HG03064 (cell line): ENCODE results near the gene PRR14L.

ENCODE experiments used
- ATAC-seq: cut with Tn5 transposase; IDR thresholded peaks from one replicate; pipeline ENCODE4 v1.9.1; 2021; ENCODE audit warnings: low read depth; ENCODE audit not compliant: unreplicated experiment

Gene PRR14L

DNA sequence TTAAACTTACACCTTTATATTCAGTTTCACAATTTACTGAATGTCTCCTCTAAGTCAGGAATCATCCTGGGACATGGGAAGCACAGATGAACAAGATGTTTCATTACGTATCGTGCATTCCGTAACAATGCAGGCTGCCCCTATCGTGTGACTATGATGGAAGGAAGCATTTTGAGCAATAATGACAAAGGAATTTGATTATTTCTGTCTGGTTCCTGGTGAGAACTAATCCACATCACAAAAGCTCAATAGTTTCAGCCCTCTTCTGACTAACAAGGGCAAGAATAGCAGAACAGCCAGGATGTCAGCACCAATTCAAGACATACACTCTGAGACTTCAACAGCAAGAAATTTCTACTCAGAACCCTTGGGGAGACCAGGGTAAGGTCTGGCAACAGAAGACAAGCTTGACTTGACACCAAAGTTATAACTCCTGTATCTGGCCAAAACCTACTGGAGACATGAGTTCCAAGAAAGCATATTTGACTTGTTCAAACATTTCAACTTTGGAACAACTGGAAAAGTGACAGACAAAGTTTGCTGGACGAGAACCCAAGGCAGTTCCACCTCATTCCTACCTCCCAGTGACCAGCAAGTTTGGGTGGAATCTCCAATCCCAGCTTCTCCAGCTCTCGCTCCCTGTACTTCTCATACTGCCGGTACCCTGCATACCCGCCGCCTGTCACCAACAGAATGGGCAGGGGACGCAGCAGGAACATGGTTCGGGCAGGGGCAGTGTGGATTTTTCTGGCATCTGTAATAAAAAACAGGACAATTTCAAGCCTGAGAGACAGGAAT lies 102.2 kb downstream of the PRR14L start:
- ATAC-seq = no peak

DNA sequence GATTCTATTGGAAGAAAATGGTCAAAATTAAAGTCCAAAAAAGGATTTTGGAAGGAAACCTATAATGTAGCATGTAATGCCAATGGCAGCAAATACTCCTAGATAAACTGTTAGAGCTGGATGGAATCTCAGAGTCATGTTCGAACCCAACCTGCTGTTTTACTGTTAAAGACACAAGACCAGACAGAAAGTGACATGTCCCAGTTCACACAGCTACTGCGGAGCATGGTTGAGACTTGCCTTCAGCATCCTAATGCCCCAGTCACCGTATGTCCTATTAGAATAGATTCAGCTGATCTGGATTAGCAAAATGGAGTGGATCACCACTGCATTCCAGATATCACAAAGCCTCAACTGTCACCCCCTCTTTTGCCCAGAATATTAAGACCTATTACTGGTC lies 102.9 kb downstream of the PRR14L start:
- no peak for ATAC-seq

DNA sequence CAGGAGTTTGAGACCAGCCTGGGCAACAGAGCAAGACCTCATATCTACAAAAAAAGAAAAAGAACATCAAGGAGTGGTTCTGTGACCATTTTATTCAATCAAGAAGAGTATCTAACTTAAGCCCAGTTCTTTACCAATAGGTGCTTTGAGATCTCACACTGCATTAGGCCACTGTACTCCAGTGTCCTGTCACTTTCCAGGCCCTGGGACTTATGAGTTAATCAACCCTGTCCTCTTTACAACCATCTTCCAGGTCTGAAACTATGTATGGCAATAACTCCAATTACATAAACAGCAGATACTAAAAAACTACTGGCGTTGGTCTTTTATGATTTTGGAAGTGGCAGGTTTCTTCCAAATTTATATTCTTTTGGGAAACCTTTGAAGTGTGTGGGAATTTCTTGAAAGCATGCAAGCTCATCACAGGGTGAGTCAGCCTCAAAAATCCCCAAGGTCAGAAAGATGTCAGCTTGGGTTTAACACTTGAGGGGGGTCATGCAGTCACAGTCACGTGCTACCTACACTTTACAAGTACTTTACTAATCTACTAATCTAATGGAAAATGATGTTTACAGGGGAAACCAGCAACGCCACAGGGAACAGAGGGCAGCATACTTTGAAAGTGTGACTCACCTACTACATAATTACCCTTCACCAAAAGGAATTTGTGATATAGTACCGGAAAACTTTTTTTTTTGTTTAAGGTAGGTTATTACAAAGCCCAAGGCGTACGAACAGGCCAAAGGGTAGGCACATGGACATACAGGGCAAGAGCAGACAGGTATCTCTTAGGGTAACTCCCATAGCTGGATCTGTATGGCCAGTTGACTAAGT lies 103.5 kb downstream of the PRR14L start:
- no peak for ATAC-seq

DNA sequence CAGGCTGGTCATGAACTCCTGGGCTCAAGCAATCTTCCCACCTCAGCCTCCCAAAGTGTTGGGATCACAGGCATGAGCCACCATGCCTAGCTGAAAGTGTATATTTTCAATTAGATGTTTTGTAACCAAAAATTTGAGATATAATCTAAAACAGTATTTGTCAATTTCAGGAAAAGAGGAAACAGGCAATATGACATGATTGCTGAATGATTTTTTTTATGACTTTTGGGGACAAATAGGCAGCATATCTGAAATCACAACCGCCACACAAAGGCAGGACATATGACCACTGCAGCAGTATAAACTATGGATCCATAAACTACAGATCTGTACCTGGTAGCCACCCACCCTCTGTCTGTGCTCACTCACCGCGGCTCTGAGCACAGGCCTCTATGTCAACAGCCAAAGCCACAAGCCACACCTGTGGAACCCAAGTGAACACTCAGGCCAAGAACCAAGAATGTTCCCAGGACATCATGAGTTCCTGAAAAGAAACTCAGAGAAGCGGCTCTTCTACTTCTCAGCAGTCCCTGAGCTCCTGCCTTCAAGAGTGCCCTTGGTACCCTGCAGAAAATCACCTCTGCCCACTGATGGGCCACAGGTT lies 110.4 kb downstream of the PRR14L start:
- no peak for ATAC-seq

DNA sequence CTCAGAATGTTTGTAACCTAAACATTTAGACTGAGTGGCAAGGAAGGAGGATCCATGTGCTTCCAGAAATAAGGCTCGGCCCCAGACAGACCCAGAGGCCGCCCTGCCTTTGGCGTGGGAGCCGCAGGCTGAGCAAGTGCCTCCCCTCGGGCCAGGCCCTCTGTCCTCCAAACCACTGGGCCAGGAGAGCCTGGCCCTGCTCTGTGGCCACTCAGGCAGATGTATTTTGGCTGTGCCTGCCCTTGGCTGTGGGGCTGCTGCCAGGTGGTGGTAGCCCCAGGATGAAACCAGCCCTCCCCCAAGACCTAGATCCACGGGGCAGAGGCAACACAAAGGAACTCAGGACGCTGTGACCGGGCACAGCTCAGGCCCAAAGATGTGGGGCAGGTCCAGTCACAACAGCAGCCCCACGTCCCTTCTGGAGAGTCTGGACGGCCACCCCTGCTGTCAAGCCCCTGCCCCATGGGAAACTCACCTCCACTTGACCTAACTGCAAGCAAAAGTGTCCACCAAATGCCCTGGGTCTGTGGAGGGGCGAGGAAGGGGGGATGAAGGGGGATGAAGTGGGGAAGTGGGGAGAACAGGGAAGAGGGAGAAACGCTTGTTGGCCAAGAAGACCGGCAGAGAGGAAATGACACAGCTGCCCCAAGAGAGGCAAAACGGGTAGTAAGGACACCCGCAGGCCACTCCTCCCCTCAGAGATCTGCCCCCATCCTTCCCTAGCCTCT lies 111.9 kb downstream of the PRR14L start:
- ATAC-seq = no peak

DNA sequence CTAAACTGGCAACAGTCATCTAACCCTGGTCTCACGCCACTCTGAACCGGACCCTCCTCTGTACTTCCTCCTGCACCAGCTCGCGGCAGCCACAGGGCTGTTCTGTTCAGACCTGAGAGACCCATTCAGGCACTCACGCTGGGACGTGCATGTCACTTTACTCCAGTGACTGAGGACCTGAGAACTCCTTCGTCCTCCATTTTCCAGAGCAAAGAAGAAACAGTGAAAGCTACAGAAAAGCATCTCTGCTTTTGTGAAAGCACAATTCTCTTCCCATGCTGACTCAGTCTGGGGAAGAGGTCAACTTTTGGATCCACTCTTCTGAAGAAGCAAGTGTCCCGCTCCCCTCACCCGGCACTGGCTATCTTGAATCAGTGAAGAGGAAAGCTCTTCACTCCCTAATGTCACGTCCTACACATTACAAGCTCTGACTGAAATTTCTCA lies 112.5 kb downstream of the PRR14L start:
- no peak for ATAC-seq

DNA sequence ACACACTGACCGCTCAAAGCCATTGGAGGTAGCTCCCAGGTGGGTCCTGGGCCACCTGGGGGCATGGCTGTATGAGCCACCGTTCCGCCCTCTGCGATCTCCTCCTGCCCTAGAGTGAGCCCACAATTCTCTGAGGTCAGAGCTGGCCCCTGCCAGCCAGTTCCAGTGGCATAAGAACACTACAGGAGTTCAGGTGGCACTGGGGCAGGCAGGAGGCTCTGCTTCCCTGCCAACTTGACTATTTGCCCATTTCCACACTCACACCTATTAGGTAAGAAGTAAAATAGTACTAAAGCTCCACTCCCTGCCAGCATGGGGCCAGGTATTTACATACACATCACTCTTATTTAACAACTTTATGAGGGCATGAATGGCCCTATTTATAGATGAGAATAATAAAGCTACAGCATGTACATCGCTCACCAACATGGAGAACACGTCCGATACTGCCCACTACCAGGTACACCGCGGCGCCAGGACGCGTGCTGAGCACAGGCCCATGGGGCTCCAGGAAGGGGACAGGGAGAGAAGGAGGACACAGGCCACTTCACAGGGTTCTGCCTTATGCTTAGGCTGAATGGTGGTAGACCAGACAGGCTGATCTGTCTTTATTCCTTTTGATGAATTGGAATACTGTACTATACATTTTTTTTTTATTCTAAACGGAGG lies 114.2 kb downstream of the PRR14L start:
- ATAC-seq = no peak

DNA sequence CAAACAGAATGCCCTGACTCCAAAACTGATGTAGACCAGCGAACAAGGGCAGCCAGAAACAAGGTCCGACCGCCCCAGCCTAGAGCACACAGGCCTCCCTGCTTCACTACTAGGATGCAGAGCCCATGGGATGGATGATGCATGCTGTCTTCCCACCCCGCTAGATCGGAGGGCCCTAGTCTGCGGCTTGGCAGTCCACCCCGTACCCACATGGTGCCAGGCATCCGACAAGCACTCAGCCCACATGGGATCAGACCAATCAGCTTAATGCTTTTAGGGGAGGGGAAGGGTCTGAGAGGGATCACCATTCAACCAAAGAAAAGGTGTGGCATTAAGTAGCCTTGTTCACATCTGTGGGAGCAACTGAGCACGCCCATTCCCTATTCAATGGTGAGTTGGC lies 118.5 kb downstream of the PRR14L start:
- ATAC-seq = no peak
